Keratinocyte (primary cell): ENCODE results near the gene KRT77.

Experiments used
- CTCF ChIP-seq, 3 experiments: IDR thresholded peaks in 1 of 3; conservative IDR thresholded peaks in 1 of 3; optimal IDR thresholded peaks in 1 of 3; 2 replicates in 2 of 3; 3 replicates in 1 of 3; pipeline versions ENCODE3 to v1.5.1; 2011; ENCODE audit warnings: low read length in 3 of 3, mild to moderate bottlenecking in 3 of 3, moderate library complexity in 2 of 3, control low read depth in 1 of 3, inconsistent platforms in 1 of 3; ENCODE audit not compliant: insufficient read depth in 2 of 3; ENCODE audit errors: extremely low read depth in 1 of 3
- EZH2 ChIP-seq: IDR thresholded peaks from one replicate; pipeline ENCODE4 v1.6.1; 2012; ENCODE audit warnings: inconsistent platforms, mild to moderate bottlenecking, low read length, moderate library complexity

DNA sequence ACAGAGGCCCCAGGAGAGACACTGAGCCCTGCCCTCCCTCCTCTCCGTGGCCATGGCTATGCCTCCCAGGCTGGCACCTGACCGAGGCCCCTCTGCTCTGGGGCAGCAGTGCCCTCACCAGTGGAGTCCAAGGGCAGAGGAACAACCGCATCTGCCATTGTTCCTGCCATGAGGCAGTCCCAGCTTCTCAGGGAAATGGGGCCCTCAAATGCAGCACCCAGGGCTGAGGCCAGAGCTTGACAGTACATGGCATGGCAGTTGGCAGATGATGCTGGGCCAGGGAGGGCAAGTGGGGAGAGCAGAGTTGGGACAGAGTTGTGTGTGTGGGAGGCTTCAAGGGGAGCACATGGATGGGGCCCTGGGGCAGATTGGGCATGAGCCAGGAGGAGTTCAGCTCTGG, 21.1 kb upstream of the KRT77 start:
- TF ChIP-seq CTCF (optimal IDR thresholded peaks at IDR 0.05 in 1 of 3, IDR thresholded peaks at IDR 0.05 in 1 of 3, conservative IDR thresholded peaks at IDR 0.05 in 1 of 3; ENCODE audit: extremely low read depth in 1 of 3, insufficient read depth in 2 of 3, low read length in 3 of 3) = no peak
- TF ChIP-seq EZH2 = no peak
